ENCODE data around the gene WNK1.

DNA sequence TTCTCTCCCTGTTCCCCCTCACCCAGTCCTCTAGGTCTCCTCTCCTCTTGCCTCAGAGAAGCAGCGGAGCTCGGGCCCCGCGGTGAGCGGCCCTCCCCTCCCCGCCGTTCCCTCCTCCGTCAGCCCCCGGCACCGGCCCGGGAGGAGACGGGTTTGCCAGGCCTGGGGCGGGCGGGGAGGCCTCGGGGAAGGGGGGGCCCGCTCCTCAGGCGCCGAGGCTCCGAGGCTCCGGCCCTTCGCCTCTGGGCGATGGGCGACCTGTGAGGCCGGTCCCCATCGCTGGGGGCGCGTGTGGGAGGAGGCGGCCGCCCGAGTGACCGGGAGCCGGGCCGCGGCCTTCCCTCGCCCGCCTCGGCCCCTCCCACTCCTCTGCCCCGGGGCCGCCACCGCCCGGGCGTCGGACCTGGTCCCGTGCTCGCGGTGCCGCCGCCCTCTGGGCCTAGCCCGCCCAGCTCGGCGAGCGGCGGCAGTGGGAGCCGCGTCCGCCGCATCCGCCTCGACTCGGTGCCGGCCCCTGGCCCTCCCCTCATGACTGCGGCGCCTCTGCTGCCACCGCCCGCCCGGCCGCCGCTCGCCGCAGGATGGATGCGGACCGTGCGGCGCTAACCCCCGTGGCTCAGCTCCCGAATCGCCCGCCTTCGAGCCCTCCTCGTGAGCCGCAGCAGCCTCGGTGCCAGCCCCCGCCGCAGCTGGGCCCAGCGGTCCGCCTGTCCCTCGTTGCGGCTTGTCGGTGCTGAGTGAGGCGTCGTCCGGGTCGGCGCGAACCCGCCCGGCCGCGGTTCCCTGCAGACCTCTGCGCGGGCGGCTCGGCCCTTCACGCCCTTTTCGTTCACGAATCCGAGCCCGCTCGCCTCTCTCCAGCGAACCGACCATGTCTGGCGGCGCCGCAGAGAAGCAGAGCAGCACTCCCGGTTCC is 574 bp downstream of the WNK1 start:
- TF ChIP-seq, protein P1, sequence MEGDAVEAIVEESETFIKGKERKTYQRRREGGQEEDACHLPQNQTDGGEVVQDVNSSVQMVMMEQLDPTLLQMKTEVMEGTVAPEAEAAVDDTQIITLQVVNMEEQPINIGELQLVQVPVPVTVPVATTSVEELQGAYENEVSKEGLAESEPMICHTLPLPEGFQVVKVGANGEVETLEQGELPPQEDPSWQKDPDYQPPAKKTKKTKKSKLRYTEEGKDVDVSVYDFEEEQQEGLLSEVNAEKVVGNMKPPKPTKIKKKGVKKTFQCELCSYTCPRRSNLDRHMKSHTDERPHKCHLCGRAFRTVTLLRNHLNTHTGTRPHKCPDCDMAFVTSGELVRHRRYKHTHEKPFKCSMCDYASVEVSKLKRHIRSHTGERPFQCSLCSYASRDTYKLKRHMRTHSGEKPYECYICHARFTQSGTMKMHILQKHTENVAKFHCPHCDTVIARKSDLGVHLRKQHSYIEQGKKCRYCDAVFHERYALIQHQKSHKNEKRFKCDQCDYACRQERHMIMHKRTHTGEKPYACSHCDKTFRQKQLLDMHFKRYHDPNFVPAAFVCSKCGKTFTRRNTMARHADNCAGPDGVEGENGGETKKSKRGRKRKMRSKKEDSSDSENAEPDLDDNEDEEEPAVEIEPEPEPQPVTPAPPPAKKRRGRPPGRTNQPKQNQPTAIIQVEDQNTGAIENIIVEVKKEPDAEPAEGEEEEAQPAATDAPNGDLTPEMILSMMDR (IDR thresholded peaks at IDR 0.05): no peak
- TF ChIP-seq POLR2AphosphoS5 (IDR thresholded peaks at IDR 0.05; ENCODE audit: insufficient read depth in 1 of 2, low read depth in 1 of 2) (peak in 1 of 2 donors; percentile 59), POLR2A (IDR thresholded peaks at IDR 0.05) (no peak)

Measured in vagina (tissue), 2 donors.